ENCODE results near the gene CYP19A1. TPM values are rescaled to one million over a fixed set of nuclear protein-coding genes. Genes with fewer than 3 reads are reported as not detected.

The CYP19A1 gene
- total and polyA plus RNA-seq, 2 experiments from 2014 or later = 0.76 to 1.2 TPM

- peak; percentile 48 for DNase-seq
- H3K9ac ChIP-seq = no peak overlapping the region
- peaks cover 26% of the 10 kb centered on the region for H3F3A ChIP-seq (ENCODE audit: insufficient read depth)
- no peak overlapping the region; the same call in 1 of the 2 replicates for H2AFZ ChIP-seq
- WGBS, 2 experiments (ENCODE audit: low coverage in 1 of 2, low lambda C conversion rate in 2 of 2, missing lambda C conversion rate in 2 of 2) = 27 to 32% methylated on average over 8 of the region's 8 CpGs
- peak overlapping the region; percentile 7 for H3K4me2 ChIP-seq (ENCODE audit: unreplicated experiment)
- H3K36me3 ChIP-seq (ENCODE audit: low read depth) = no peaks in the 10 kb centered on the region
- H3K27ac ChIP-seq = no peak overlapping the region
- no peak for TF ChIP-seq EZH2 (IDR thresholded peaks at IDR 0.05; ENCODE audit: insufficient read depth, poor library complexity, severe bottlenecking)
- no peak for TF ChIP-seq EZH2phosphoT487 (IDR thresholded peaks at IDR 0.05; ENCODE audit: insufficient read depth, low read depth)
- H4K20me1 ChIP-seq (ENCODE audit: insufficient read depth) = no peaks in the 10 kb centered on the region
- H3K4me3 ChIP-seq = no peak overlapping the region
- no peaks in the 10 kb centered on the region for H3K9me3 ChIP-seq (ENCODE audit: low read depth)
- in situ Hi-C loops (cut with MboI) = no loop called here
- peaks cover 23% of the 10 kb centered on the region for H3K4me1 ChIP-seq (ENCODE audit: insufficient read depth)
- no peaks in the 10 kb centered on the region for H3K9me2 ChIP-seq (ENCODE audit: insufficient read depth)
- no peaks in the 10 kb centered on the region for H3K79me2 ChIP-seq (ENCODE audit: insufficient read depth)
- H3K27me3 ChIP-seq (replicated peaks; ENCODE audit: insufficient read depth) = no peaks in the 10 kb centered on the region
Observed at GRCh38 chr15:51312166-51313073, 26.0 kb downstream of the CYP19A1 start.

- no peaks in the 10 kb centered on the region for H4K20me1 ChIP-seq (ENCODE audit: insufficient read depth)
- no peak overlapping the region for H3K27ac ChIP-seq
- H3K4me1 ChIP-seq (ENCODE audit: insufficient read depth) = peaks cover 23% of the 10 kb centered on the region
- H3K9me2 ChIP-seq (ENCODE audit: insufficient read depth) = no peaks in the 10 kb centered on the region
- H3K4me3 ChIP-seq = no peak overlapping the region
- no peak overlapping the region for H2AFZ ChIP-seq
- no peaks in the 10 kb centered on the region for H3K79me2 ChIP-seq (ENCODE audit: insufficient read depth)
- no peaks in the 10 kb centered on the region for H3K9me3 ChIP-seq (ENCODE audit: low read depth)
- 86 to 91% methylated on average over 2 of the region's 2 CpGs for WGBS, 2 experiments (ENCODE audit: low coverage in 1 of 2, low lambda C conversion rate in 2 of 2, missing lambda C conversion rate in 2 of 2)
- H3K9ac ChIP-seq = no peak overlapping the region
- no peak for TF ChIP-seq EZH2phosphoT487 (IDR thresholded peaks at IDR 0.05; ENCODE audit: insufficient read depth, low read depth)
- no peak for TF ChIP-seq EZH2 (IDR thresholded peaks at IDR 0.05; ENCODE audit: insufficient read depth, poor library complexity, severe bottlenecking)
- H3F3A ChIP-seq (ENCODE audit: insufficient read depth) = peaks cover 26% of the 10 kb centered on the region
- H3K4me2 ChIP-seq (ENCODE audit: unreplicated experiment) = no peak overlapping the region
- H3K36me3 ChIP-seq (ENCODE audit: low read depth) = no peaks in the 10 kb centered on the region
- DNase-seq = no peak
- no peaks in the 10 kb centered on the region for H3K27me3 ChIP-seq (replicated peaks; ENCODE audit: insufficient read depth)
- in situ Hi-C loops (cut with MboI) = no loop called here
Observed at GRCh38 chr15:51311510-51311909, 26.9 kb downstream of the CYP19A1 start.

- TF ChIP-seq EZH2phosphoT487 (IDR thresholded peaks at IDR 0.05; ENCODE audit: insufficient read depth, low read depth) (no peak), EZH2 (IDR thresholded peaks at IDR 0.05; ENCODE audit: insufficient read depth, poor library complexity, severe bottlenecking) (no peak)
- no peak overlapping the region for H2AFZ ChIP-seq
- no peaks in the 10 kb centered on the region for H4K20me1 ChIP-seq (ENCODE audit: insufficient read depth)
- H3K36me3 ChIP-seq (ENCODE audit: low read depth) = no peaks in the 10 kb centered on the region
- H3K27ac ChIP-seq = no peak overlapping the region
- H3K9me2 ChIP-seq (ENCODE audit: insufficient read depth) = no peaks in the 10 kb centered on the region
- peaks cover 26% of the 10 kb centered on the region for H3F3A ChIP-seq (ENCODE audit: insufficient read depth)
- peak; percentile 79 for DNase-seq
- no peak overlapping the region for H3K9ac ChIP-seq
- peaks cover 23% of the 10 kb centered on the region for H3K4me1 ChIP-seq (ENCODE audit: insufficient read depth)
- no peaks in the 10 kb centered on the region for H3K9me3 ChIP-seq (ENCODE audit: low read depth)
- H3K4me3 ChIP-seq = no peak overlapping the region
- in situ Hi-C loops (cut with MboI) = no loop called here
- no peaks in the 10 kb centered on the region for H3K79me2 ChIP-seq (ENCODE audit: insufficient read depth)
- WGBS, 2 experiments (ENCODE audit: low coverage in 1 of 2, low lambda C conversion rate in 2 of 2, missing lambda C conversion rate in 2 of 2) = 5 to 12% methylated on average over 2 of the region's 2 CpGs
- H3K4me2 ChIP-seq (ENCODE audit: unreplicated experiment) = peak overlapping the region; percentile 2
- no peaks in the 10 kb centered on the region for H3K27me3 ChIP-seq (replicated peaks; ENCODE audit: insufficient read depth)
Observed at GRCh38 chr15:51310064-51310463, 28.3 kb downstream of the CYP19A1 start.

GRCh38 chr15:51307811-51308210 is 30.6 kb downstream of the CYP19A1 start:
- in situ Hi-C loops (cut with MboI) = no loop called here

More at GRCh38 chr15:51307811-51308210, 30.6 kb downstream of the CYP19A1 start:
- Histone ChIP-seq H3K36me3 (ENCODE audit: low read depth) (no peaks in the 10 kb centered on the region), H3K4me3 (no peak overlapping the region), H2AFZ (no peak overlapping the region), H3K27me3 (replicated peaks; ENCODE audit: insufficient read depth) (no peaks in the 10 kb centered on the region), H3K79me2 (ENCODE audit: insufficient read depth) (no peaks in the 10 kb centered on the region), H3K9me3 (ENCODE audit: low read depth) (no peaks in the 10 kb centered on the region), H3K4me1 (ENCODE audit: insufficient read depth) (peaks cover 19% of the 10 kb centered on the region), H3F3A (ENCODE audit: insufficient read depth) (peaks cover 21% of the 10 kb centered on the region), H3K27ac (no peak overlapping the region), H3K4me2 (ENCODE audit: unreplicated experiment) (no peak overlapping the region), H3K9ac (no peak overlapping the region), H4K20me1 (ENCODE audit: insufficient read depth) (no peaks in the 10 kb centered on the region), H3K9me2 (ENCODE audit: insufficient read depth) (no peaks in the 10 kb centered on the region)
- TF ChIP-seq EZH2 (IDR thresholded peaks at IDR 0.05; ENCODE audit: insufficient read depth, poor library complexity, severe bottlenecking) = no peak
- no peak for TF ChIP-seq EZH2phosphoT487 (IDR thresholded peaks at IDR 0.05; ENCODE audit: insufficient read depth, low read depth)
- 82 to 84% methylated on average over 3 of the region's 3 CpGs for WGBS, 2 experiments (ENCODE audit: low coverage in 1 of 2, low lambda C conversion rate in 2 of 2, missing lambda C conversion rate in 2 of 2)
- DNase-seq = no peak

All from GM23248 (cell line).